Inferior parietal cortex (tissue), 1 donor: ENCODE data around the gene HSFY1.
"Not testable (repeated sequence)": the region's sequence is repeated elsewhere in the genome, so short reads cannot be mapped to it uniquely, and the experiment has no call there.

Experiments used
- DNase-seq: peaks from one replicate; pipeline ENCODE4 v3.0.0-alpha.2; 2016; ENCODE audit errors: extremely low spot score

The HSFY1 gene, protein sequence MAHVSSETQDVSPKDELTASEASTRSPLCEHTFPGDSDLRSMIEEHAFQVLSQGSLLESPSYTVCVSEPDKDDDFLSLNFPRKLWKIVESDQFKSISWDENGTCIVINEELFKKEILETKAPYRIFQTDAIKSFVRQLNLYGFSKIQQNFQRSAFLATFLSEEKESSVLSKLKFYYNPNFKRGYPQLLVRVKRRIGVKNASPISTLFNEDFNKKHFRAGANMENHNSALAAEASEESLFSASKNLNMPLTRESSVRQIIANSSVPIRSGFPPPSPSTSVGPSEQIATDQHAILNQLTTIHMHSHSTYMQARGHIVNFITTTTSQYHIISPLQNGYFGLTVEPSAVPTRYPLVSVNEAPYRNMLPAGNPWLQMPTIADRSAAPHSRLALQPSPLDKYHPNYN

DNA sequence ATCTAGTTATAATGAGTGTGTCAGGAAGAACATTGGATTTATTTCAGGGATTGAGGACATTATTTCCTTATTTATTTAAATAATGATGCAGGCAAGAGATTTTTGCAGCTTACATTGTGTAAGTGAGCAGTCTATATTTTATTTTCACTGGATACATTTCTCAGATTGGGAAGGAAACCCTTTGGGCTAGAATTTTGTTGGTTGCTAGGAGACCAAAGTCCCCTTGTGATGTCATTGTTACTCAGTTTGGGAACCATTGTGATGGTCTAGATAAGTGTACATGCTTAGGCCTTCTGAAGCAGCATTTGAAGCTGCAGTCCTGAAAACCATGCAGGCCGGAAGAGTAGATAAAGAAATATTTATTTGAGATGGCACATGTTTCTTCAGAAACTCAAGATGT, at the start of gene HSFY1:
Gene HSFY1 (plus strand): TSS at position 301 of the 400 bp plus-strand sequence. CDS start 68 bp downstream, at position 369.
- not testable (repeated sequence) for DNase-seq

DNA sequence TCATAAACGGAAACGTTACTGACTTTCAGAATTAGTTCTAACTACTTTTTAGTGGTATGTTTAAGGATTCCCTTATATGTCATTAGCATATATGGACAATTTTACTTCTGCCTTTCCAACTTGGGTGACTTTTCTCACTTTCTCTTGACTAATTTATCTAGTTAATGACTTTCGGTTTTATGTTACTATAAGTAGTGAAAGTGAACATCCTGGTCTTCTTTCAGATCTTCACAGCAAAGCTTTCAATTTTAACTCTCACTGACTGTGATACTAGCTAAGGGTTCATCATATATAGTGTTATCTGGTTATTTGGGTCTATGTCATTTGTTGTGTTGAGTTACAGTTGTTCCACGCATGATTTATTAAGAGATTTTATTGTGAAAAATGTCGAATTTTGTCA, 42.3 kb upstream of the HSFY1 start:
- DNase-seq, result not testable (repeated sequence)

DNA sequence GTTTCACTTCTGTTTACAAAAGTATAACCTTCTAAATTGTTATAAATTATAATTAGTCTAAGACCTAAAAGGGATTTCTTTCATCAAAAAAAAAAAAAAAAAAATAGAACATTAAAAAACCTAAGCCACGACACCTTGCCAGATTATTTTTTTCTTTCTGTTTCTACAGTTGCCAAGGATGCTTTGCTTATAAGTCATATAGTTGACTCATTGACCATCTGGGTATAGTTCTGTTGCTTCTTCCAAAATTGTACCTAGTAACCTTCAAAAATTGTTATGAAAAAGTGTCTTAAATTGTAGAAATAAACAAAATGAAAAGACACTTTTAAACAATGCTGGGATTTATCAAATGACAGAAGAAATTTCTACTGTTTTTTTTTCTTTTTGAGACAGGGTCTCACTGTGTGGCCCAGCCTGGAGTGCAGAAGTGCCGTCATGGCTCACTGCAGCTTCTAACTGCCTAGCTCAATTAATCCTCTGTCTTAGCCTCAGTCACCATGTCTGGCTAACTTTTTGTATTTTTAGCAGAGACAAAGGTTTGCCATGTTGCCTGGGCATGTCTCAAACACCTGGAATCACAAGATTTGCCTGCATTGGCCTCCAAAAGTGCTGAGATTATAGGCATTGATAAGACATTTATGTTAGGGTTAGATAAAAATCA, 15.4 kb upstream of the HSFY1 start:
- not testable (repeated sequence) for DNase-seq

DNA sequence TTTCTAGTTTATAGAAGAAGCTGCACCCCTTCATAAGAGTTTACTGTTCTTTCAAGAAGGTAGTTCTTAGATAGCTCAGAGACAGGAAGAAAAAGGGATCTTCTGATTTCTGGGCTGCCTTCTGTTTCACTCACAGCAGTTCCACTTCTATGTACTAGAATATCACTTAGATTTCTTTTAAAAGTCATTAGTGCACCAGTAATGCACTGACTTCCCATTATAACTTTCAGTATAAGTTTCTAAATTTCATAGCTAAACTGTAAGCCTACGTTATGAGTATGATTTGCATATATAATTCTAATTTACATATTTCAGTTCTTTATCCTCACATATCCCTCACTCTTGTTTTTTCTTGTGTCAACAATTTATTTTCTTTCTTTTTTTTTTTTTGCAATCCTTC, 7.6 kb upstream of the HSFY1 start:
- DNase-seq, result not testable (repeated sequence)

DNA sequence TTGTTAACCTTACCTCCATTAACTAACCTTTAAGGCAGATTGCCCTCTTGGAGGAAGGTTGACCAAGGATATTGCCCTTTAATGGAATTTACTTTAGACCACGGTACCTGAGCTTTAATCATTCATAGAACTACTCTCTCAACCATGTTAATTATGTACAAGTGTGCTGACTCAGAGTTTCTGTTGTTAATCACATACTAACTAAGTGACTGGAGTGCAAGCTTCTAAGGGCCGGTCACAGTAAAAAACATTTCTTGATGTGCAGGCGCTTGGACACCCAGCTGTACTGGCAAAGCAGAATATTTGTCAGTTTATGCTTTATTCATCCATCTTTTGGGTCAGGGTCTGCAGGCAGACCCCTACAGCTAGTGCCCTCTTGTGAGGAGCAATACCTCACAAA, 6.6 kb downstream of the HSFY1 start:
- not testable (repeated sequence) for DNase-seq

DNA sequence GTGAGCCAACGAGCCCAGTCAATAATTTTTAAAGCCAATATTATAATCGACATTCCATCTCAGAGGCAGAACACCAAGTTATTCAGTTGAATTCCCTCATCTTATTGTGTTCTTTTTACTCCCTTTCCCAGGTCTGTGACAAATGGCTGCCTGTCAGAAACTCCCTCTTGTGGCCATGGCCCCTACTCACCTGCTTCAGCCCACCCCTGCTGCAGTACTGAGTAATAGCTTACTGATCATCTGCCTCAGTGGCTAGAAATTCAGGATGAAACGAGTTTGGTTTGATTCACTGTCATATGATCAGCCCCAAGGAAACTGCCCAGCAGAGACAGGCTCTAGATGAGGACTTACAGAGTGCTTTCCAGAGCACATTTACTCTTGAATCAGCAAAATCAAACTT, 19.4 kb downstream of the HSFY1 start:
- DNase-seq, result not testable (repeated sequence)
